ENCODE measurements around the gene CANT1.

CANT1 gene

GRCh38 chr17:78996781-78997201 lies 12.8 kb downstream of the CANT1 start:
- Mint-ChIP-seq H3K9me3 (no peaks in the 10 kb centered on the region), H3K27ac (peak overlapping the region; percentile 96), H3K36me3 (ENCODE audit: low read depth) (peaks cover 47% of the 10 kb centered on the region), H3K27me3 (ENCODE audit: low read depth, poor library complexity) (peaks cover 5% of the 10 kb centered on the region), H3K4me1 (peaks cover 26% of the 10 kb centered on the region), H3K4me3 (no peak overlapping the region)
- no peak for DNase-seq
- TF ChIP-seq, protein P1, sequence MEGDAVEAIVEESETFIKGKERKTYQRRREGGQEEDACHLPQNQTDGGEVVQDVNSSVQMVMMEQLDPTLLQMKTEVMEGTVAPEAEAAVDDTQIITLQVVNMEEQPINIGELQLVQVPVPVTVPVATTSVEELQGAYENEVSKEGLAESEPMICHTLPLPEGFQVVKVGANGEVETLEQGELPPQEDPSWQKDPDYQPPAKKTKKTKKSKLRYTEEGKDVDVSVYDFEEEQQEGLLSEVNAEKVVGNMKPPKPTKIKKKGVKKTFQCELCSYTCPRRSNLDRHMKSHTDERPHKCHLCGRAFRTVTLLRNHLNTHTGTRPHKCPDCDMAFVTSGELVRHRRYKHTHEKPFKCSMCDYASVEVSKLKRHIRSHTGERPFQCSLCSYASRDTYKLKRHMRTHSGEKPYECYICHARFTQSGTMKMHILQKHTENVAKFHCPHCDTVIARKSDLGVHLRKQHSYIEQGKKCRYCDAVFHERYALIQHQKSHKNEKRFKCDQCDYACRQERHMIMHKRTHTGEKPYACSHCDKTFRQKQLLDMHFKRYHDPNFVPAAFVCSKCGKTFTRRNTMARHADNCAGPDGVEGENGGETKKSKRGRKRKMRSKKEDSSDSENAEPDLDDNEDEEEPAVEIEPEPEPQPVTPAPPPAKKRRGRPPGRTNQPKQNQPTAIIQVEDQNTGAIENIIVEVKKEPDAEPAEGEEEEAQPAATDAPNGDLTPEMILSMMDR (IDR thresholded peaks at IDR 0.05) = no peak

- H3K36me3 Mint-ChIP-seq (ENCODE audit: low read depth) = peaks cover 54% of the 10 kb centered on the region
- peaks cover 5% of the 10 kb centered on the region for H3K27me3 Mint-ChIP-seq (ENCODE audit: low read depth, poor library complexity)
- no peaks in the 10 kb centered on the region for H3K9me3 Mint-ChIP-seq
- H3K4me3 Mint-ChIP-seq = no peak overlapping the region
- H3K4me1 Mint-ChIP-seq = peaks cover 24% of the 10 kb centered on the region
- DNase-seq = no peak
- H3K27ac Mint-ChIP-seq = peak overlapping the region; percentile 42
- TF ChIP-seq, protein P1 (IDR thresholded peaks at IDR 0.05) = no peak
Measured at GRCh38 chr17:78995761-78996451, 13.7 kb downstream of the CANT1 start.

GRCh38 chr17:78995022-78995760 lies 14.4 kb downstream of the CANT1 start:
- peaks cover 56% of the 10 kb centered on the region for H3K36me3 Mint-ChIP-seq (ENCODE audit: low read depth)
- TF ChIP-seq, protein P1 (IDR thresholded peaks at IDR 0.05) = no peak
- no peak overlapping the region for H3K4me3 Mint-ChIP-seq
- no peak overlapping the region for H3K27ac Mint-ChIP-seq
- no peaks in the 10 kb centered on the region for H3K9me3 Mint-ChIP-seq
- no peak for DNase-seq
- peaks cover 24% of the 10 kb centered on the region for H3K4me1 Mint-ChIP-seq
- peaks cover 5% of the 10 kb centered on the region for H3K27me3 Mint-ChIP-seq (ENCODE audit: low read depth, poor library complexity)

DNA sequence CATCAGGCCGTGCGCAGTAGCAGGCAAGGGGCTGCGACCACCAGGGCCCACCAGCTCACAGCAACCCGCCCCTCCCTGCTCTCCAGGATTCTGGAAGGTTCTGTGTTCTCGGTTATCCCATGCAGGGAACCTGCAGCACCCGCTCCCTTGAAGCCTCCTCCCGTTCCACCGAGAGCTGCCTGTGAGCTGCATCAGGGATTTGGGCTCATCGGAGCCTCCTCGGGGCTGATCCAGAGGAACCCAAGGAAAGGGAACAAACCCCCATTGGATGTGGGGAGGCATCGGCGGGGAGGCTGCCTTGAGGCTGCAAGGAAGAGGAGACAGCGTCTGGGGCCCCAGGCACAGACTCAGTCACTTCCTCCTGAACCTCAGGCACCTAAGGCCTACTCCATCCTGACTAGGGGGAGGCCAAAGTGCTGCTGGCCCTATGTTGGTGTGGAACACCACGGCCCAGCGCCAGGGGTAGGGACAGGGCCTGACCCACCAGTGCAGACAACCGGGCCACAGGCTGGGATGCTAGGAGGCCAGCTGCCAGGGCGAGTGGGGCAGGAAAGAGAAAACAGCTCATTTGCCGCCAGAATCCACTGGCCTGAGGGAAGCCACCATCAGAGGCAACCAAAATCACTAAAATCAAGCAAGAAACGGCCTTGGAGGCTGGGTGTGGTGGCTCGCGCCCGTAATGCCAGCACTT lies 15.4 kb downstream of the CANT1 start:
- Mint-ChIP-seq H3K27ac (no peak overlapping the region), H3K9me3 (no peaks in the 10 kb centered on the region), H3K4me3 (no peak overlapping the region), H3K27me3 (ENCODE audit: low read depth, poor library complexity) (peaks cover 5% of the 10 kb centered on the region), H3K4me1 (peaks cover 24% of the 10 kb centered on the region), H3K36me3 (ENCODE audit: low read depth) (peaks cover 59% of the 10 kb centered on the region)
- TF ChIP-seq, protein P1 (IDR thresholded peaks at IDR 0.05) = no peak
- DNase-seq = no peak

DNA sequence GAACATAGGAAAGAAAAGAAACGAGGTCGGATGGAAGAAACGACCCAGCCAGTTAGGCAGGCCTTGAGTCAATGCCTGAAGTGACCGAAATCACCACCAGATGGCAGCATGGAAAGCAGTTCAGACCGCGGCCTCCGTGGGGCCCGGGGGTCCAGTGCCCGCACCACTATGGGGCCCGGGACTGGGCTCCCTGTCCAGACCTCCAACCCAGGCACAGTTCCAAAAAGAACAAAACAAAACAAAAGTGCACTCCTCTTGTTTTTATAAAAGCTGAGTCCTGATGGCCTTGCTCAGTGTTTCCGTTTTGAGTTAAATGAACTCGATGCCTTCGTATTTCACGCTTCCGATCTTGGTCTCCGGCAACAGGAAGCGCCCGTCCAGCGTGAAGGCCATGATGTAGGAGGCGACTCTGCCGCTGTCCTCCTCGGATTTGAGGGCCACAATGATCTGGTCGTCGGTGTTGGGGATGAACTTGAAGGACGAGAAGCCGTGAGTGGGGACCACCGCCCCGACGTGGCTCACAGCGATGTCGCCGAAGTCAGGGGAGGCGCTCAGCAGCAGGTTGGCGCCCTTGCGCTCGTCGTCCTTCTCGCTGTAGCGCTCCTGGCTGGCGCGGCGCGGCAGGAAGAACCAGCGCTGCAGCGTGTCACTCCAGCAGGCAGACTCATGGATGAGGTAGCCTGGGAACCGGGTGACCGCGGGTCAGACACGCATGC lies 16.2 kb downstream of the CANT1 start:
- H3K36me3 Mint-ChIP-seq (ENCODE audit: low read depth) = peaks cover 61% of the 10 kb centered on the region
- peaks cover 24% of the 10 kb centered on the region for H3K4me1 Mint-ChIP-seq
- peak; percentile 76 for DNase-seq
- H3K27ac Mint-ChIP-seq = peak overlapping the region; percentile 57
- TF ChIP-seq, protein P1 (IDR thresholded peaks at IDR 0.05) = peak; percentile 71
- peaks cover 5% of the 10 kb centered on the region for H3K27me3 Mint-ChIP-seq (ENCODE audit: low read depth, poor library complexity)
- H3K9me3 Mint-ChIP-seq = no peaks in the 10 kb centered on the region
- no peak overlapping the region for H3K4me3 Mint-ChIP-seq

All from nephron progenitor cell (in vitro differentiated cells).